Endothelial cell of umbilical vein (primary cell): Measurements from ENCODE around the gene HP1BP3. TPM values are rescaled to one million over a fixed set of nuclear protein-coding genes. Genes with fewer than 3 reads are reported as not detected.

Experiments used
- BruUV-seq: library from RNA; stranded (reverse); fragments of 400-500 nt; replicated peaks from 2 replicates; lab custom pipeline; 2021; lab: Mats Ljungman, UMichigan
- CTCF ChIA-PET: fragments of 300-600, 350-600 bp; sonication (Branson Sonifier 250); formaldehyde crosslinking; loops from one replicate; lab custom pipeline; 2021; ENCODE audit warnings: antibody characterized with exemption, inconsistent platforms; lab: Charles Lee
- POLR2A ChIA-PET: fragments of 300-600, 350-600 bp; sonication (Branson Sonifier 250); formaldehyde crosslinking; loops from one replicate; lab custom pipeline; 2021; ENCODE audit warnings: antibody characterized with exemption, inconsistent platforms; lab: Charles Lee
- DNase-seq: peaks from one replicate; pipeline ENCODE4 v3.0.0-alpha.2; 2011; ENCODE audit warnings: low read depth, low spot score
- FAIRE-seq: peaks from 2 replicates; lab custom pipeline; 2011; peaks lifted over from hg19 to GRCh38; lab: Jason Lieb, UNC
- H2AFZ ChIP-seq: 2 replicates; pipeline ENCODE4 v1.6.0; 2012; ENCODE audit warnings: low read depth, low read length, control low read depth, inconsistent platforms
- H3K27ac ChIP-seq: 2 replicates; pipeline ENCODE4 v1.5.1; 2011; ENCODE audit warnings: low read depth, mild to moderate bottlenecking, control low read depth, low read length, moderate library complexity; ENCODE audit not compliant: insufficient read depth
- H3K27me3 ChIP-seq, 2 experiments: 2 replicates each; pipeline versions ENCODE4 v1.6.0 to v1.6.1; 2011; ENCODE audit warnings: low read length in 2 of 2, mixed read lengths in 1 of 2; ENCODE audit not compliant: control insufficient read depth in 2 of 2, insufficient read depth in 2 of 2
- H3K36me3 ChIP-seq, 2 experiments: 2 replicates in 1 of 2; 3 replicates in 1 of 2; pipeline ENCODE4 v1.5.1; 2011; ENCODE audit warnings: low read length in 2 of 2, mild to moderate bottlenecking in 1 of 2, moderate library complexity in 1 of 2; ENCODE audit not compliant: control insufficient read depth in 2 of 2, insufficient read depth in 2 of 2; ENCODE audit errors: extremely low read depth in 1 of 2
- H3K4me1 ChIP-seq: 3 replicates; pipeline ENCODE4 v1.5.1; 2011; ENCODE audit warnings: mild to moderate bottlenecking, low read length; ENCODE audit not compliant: control insufficient read depth, insufficient read depth; ENCODE audit errors: extremely low read depth
- H3K4me2 ChIP-seq: 2 replicates; pipeline ENCODE4 v1.6.1; 2011; ENCODE audit warnings: low read length, control low read depth, mixed read lengths; ENCODE audit not compliant: insufficient read depth
- H3K4me3 ChIP-seq, 3 experiments: fragments of 200-600 bp in 1 of 3; sonication (generic), shearing (Covaris generic) in 1 of 3; replicated peaks in 1 of 3; 2 replicates each; pipeline ENCODE4 v1.5.1; 2011 to 2016; ENCODE audit warnings: control low read depth in 3 of 3, low read length in 3 of 3, mild to moderate bottlenecking in 2 of 3, inconsistent platforms in 1 of 3, low read depth in 1 of 3, moderate library complexity in 1 of 3; ENCODE audit not compliant: insufficient read depth in 1 of 3
- H3K79me2 ChIP-seq: 2 replicates; pipeline ENCODE4 v1.6.0; 2012; ENCODE audit warnings: low read length, inconsistent platforms; ENCODE audit not compliant: control insufficient read depth, insufficient read depth
- H3K9ac ChIP-seq: replicated peaks from 2 replicates; pipeline ENCODE3; 2011; ENCODE audit warnings: low read length, control low read depth; ENCODE audit not compliant: insufficient read depth; ENCODE audit errors: extremely low read depth
- H3K9me1 ChIP-seq: replicated peaks from 3 replicates; pipeline ENCODE4 v1.6.0; 2011; ENCODE audit warnings: mild to moderate bottlenecking, low read length; ENCODE audit not compliant: control insufficient read depth, insufficient read depth; ENCODE audit errors: extremely low read depth
- H3K9me3 ChIP-seq: replicated peaks from 2 replicates; pipeline ENCODE4 v1.5.1; 2012; ENCODE audit warnings: low read length, inconsistent platforms; ENCODE audit not compliant: control insufficient read depth, insufficient read depth
- H4K20me1 ChIP-seq: replicated peaks from 2 replicates; pipeline ENCODE3; 2011; ENCODE audit warnings: mild to moderate bottlenecking, low read length; ENCODE audit not compliant: control insufficient read depth, insufficient read depth; ENCODE audit errors: extremely low read depth
- CTCF ChIP-seq, 2 donors: IDR thresholded peaks; 1 replicate in 1 of 2; 2 replicates in 1 of 2; pipeline ENCODE4 v1.5.1; 2011; ENCODE audit warnings: low read length in 2 of 2, mild to moderate bottlenecking in 2 of 2, moderate library complexity in 2 of 2, control low read depth in 1 of 2, inconsistent platforms in 1 of 2, low read depth in 1 of 2; ENCODE audit not compliant: insufficient read depth in 1 of 2; ENCODE audit errors: extremely low read depth in 1 of 2
- EZH2 ChIP-seq: IDR thresholded peaks from 2 replicates; pipeline ENCODE4 v1.6.1; 2012; ENCODE audit warnings: borderline replicate concordance, low read depth, mild to moderate bottlenecking, moderate library complexity, low read length, inconsistent platforms; ENCODE audit not compliant: severe bottlenecking
- FOS ChIP-seq: IDR thresholded peaks from 2 replicates; pipeline ENCODE4 v1.6.1; 2011; ENCODE audit warnings: mild to moderate bottlenecking, low read length, moderate library complexity, borderline replicate concordance; ENCODE audit not compliant: insufficient read depth
- GATA2 ChIP-seq: IDR thresholded peaks from 2 replicates; pipeline ENCODE4 v1.7.0; 2011; ENCODE audit warnings: low read depth, mild to moderate bottlenecking, moderate library complexity, mixed read lengths, low read length; ENCODE audit not compliant: insufficient read length, insufficient read depth
- JUN ChIP-seq: IDR thresholded peaks from 2 replicates; pipeline ENCODE4 v1.6.1; 2011; ENCODE audit warnings: borderline replicate concordance, low read depth; ENCODE audit not compliant: insufficient read length, insufficient read depth
- MAX ChIP-seq: IDR thresholded peaks from 2 replicates; pipeline ENCODE4 v1.6.1; 2011; ENCODE audit not compliant: insufficient read depth, insufficient read length
- MYC ChIP-seq: IDR thresholded peaks from one replicate; pipeline ENCODE4 v1.6.1; 2011; ENCODE audit warnings: mild to moderate bottlenecking, low read depth, low read length
- POLR2A ChIP-seq: IDR thresholded peaks from 2 replicates; pipeline ENCODE4 v1.6.1; 2012; ENCODE audit warnings: low read depth, mild to moderate bottlenecking, control low read depth, low read length
- POLR2AphosphoS5 ChIP-seq: IDR thresholded peaks from 2 replicates; pipeline ENCODE4 v1.6.1; 2012; ENCODE audit warnings: low read depth, mild to moderate bottlenecking, control low read depth, low read length, moderate library complexity; ENCODE audit not compliant: insufficient read depth
- dilution Hi-C: fragments of 300-500 bp; cut with MboI; formaldehyde crosslinking; loops from one replicate; pipeline ENCODE4 v1.15.0; 2019; ENCODE audit warnings: low sequenced_read_pairs; ENCODE audit not compliant: extremely low pct_ligation_motif_present
- intact Hi-C: fragments of 100-400 bp; cut with micrococcal nuclease; formaldehyde crosslinking; loops from one replicate; pipeline ENCODE4 v1.10.0; 2022
- polyA plus RNA-seq, 4 experiments: library from polyadenylated mRNA; depleted of rRNA in 3 of 4; stranded (reverse) in 3 of 4; unstranded in 1 of 4; fragments of >200 nt; gene quantifications; 2 replicates each; pipeline versions ENCODE4 v1.2.1 to v1.2.3, GENCODE V29; 2011 to 2012; ENCODE audit warnings: missing spikeins in 1 of 4
- total RNA-seq: library from RNA; stranded (reverse); gene quantifications from 2 replicates; pipeline ENCODE4 v1.2.3, GENCODE V29; 2021

HP1BP3 gene
- total and polyA plus RNA-seq, 2 donors (not counting 3 experiments of a cell fraction or from before 2014, with no cell fraction given): 87.2 to 231 TPM

GRCh38 chr1:20705203-20705755, 81.8 kb downstream of the HP1BP3 start:
- no peak for FAIRE-seq
- H3K79me2 ChIP-seq: no peaks in the 10 kb centered on the region
- BruUV-seq: no TSS peak
- no peak for DNase-seq
- H3K9me1 ChIP-seq: no peaks in the 10 kb centered on the region
- H2AFZ ChIP-seq: no peak overlapping the region
- no peak overlapping the region for H3K4me3 ChIP-seq
- H3K36me3 ChIP-seq: no peaks in the 10 kb centered on the region
- no peak overlapping the region for H3K9ac ChIP-seq
- no peaks in the 10 kb centered on the region for H3K4me1 ChIP-seq
- no peaks in the 10 kb centered on the region for H4K20me1 ChIP-seq
- H3K27ac ChIP-seq: no peak overlapping the region
- H3K9me3 ChIP-seq: no peaks in the 10 kb centered on the region
- intact Hi-C loops (no loop called here), dilution Hi-C loops (no loop called here)
- CTCF ChIA-PET: interaction anchor here (1.0 to 1.2 kb wide), 2 partner anchors 76 to 490 kb away, joined by 3 to 4 read pairs; no protein-coding TSS in a partner anchor
- POLR2A ChIA-PET: no interaction called here
- no peak for TF ChIP-seq MYC
- TF ChIP-seq GATA2: no peak
- TF ChIP-seq POLR2A: no peak
- TF ChIP-seq POLR2AphosphoS5: no peak
- TF ChIP-seq MAX: no peak
- TF ChIP-seq CTCF (IDR thresholded peaks at IDR 0.05; ENCODE audit: extremely low read depth in 1 of 2, insufficient read depth in 1 of 2, low read depth in 1 of 2, low read length in 2 of 2): no peak
- TF ChIP-seq FOS: no peak
- no peak for TF ChIP-seq EZH2
- TF ChIP-seq JUN: no peak
- no peak overlapping the region for H3K4me2 ChIP-seq
- no peaks in the 10 kb centered on the region for H3K27me3 ChIP-seq
